ENCODE measurements around the gene F10.

The F10 gene

GRCh38 chr13:113142876-113143275 lies 20.3 kb downstream of the F10 start (continued):
- no peak for TF ChIP-seq ZNF70 (CRISPR knock-in tag; IDR thresholded peaks at IDR 0.05)
- TF ChIP-seq TOX (CRISPR knock-in tag; IDR thresholded peaks at IDR 0.05; ENCODE audit: borderline replicate concordance): no peak
- no peak for TF ChIP-seq ARNTL (CRISPR knock-in tag; IDR thresholded peaks at IDR 0.05; ENCODE audit: borderline replicate concordance, low read depth)
- TF ChIP-seq ZNF8 (CRISPR knock-in tag; IDR thresholded peaks at IDR 0.05): no peak
- TF ChIP-seq ZFP3 (CRISPR knock-in tag; IDR thresholded peaks at IDR 0.05): no peak
- no peak for TF ChIP-seq POU6F1 (CRISPR knock-in tag; IDR thresholded peaks at IDR 0.05; ENCODE audit: borderline replicate concordance, low read depth)

- ATAC-seq: no peak
- no peak for TF ChIP-seq TSHZ2 (CRISPR knock-in tag; IDR thresholded peaks at IDR 0.05)
- no peak for TF ChIP-seq ZNF565 (CRISPR knock-in tag; conservative IDR thresholded peaks at IDR 0.05; ENCODE audit: low read depth)
- TF ChIP-seq ZNF70 (CRISPR knock-in tag; IDR thresholded peaks at IDR 0.05): no peak
- TF ChIP-seq ZFP30 (CRISPR knock-in tag; IDR thresholded peaks at IDR 0.05): no peak
- TF ChIP-seq CSDC2 (CRISPR knock-in tag; IDR thresholded peaks at IDR 0.05): no peak
- TF ChIP-seq ZFP3 (CRISPR knock-in tag; IDR thresholded peaks at IDR 0.05): no peak
- no peak for TF ChIP-seq RARB (CRISPR knock-in tag; IDR thresholded peaks at IDR 0.05)
These were observed 21.1 kb downstream of the F10 start for GRCh38 chr13:113143466-113144254.

- ATAC-seq: no peak
These were observed 21.6 kb downstream of the F10 start for GRCh38 chr13:113144255-113144629.

More at GRCh38 chr13:113144255-113144629, 21.6 kb downstream of the F10 start:
- TF ChIP-seq TOX (CRISPR knock-in tag; IDR thresholded peaks at IDR 0.05; ENCODE audit: borderline replicate concordance) (no peak), ESRRG (CRISPR knock-in tag; IDR thresholded peaks at IDR 0.05) (no peak), ZNF70 (CRISPR knock-in tag; IDR thresholded peaks at IDR 0.05) (no peak), ZNF8 (CRISPR knock-in tag; IDR thresholded peaks at IDR 0.05) (no peak), PATZ1 (CRISPR knock-in tag; IDR thresholded peaks at IDR 0.05; ENCODE audit: borderline replicate concordance) (no peak), CSRNP3 (CRISPR knock-in tag; IDR thresholded peaks at IDR 0.05) (no peak), GLIS3 (CRISPR knock-in tag; IDR thresholded peaks at IDR 0.05) (no peak), OSR1 (CRISPR knock-in tag; IDR thresholded peaks at IDR 0.05) (no peak), RARB (CRISPR knock-in tag; IDR thresholded peaks at IDR 0.05) (no peak), ZFP30 (CRISPR knock-in tag; IDR thresholded peaks at IDR 0.05) (no peak), ZC3H10 (CRISPR knock-in tag; IDR thresholded peaks at IDR 0.05) (no peak), ZFP3 (CRISPR knock-in tag; IDR thresholded peaks at IDR 0.05) (no peak), ZNF565 (CRISPR knock-in tag; conservative IDR thresholded peaks at IDR 0.05; ENCODE audit: low read depth) (no peak), POU6F1 (CRISPR knock-in tag; IDR thresholded peaks at IDR 0.05; ENCODE audit: borderline replicate concordance, low read depth) (no peak)

Data from SK-N-SH treated with all-trans-retinoic acid at 6 μM for 48 hours (cell line).